Putamen (tissue), 1 donor: ENCODE measurements around the gene GNGT2.

ENCODE experiments used
- DNase-seq: peaks from one replicate; pipeline ENCODE4 v3.0.0-alpha.2; 2016; ENCODE audit warnings: low spot score

Gene GNGT2

GRCh38 chr17:49229076-49229804 lies 18.9 kb upstream of the GNGT2 start:
- DNase-seq, result no peak

DNA sequence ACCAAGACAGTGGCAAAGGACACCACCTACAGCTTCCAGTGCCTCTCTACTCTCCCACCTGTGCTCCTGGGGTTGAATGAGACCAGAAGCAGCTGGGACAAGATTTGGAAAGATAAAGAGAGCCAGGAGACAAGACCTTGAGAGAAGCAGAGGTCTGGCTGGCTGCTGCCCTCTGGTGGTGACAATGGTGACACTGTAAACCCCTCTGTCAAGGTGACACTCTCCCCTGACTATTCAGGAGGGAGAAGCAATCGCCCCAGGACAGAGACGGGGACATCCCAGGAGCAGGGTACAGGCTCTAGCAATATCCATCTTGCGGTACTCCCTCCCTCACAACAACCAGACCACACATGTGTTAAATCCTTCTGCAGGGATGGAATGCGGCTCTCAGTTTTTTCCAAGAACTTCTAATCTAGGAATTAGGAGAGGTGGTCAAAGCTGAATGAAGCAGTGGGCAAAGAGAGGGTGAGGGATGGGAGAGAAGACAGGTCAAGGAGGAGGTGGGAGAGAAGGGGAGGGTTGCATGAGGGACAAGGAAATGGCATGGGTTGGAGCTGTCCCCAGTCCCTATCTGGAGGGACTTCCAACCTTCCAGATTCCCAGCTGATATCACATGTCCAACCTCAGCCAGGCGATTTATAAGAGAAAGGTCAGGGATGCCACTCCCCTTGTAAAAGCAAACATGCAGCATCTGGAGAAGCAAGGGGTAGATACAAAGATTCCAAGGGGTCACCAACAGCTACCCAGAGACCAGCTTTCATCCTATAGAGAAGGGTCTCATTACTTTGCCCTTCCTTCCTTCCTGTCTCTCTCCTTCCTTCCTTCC lies 17.3 kb upstream of the GNGT2 start:
- DNase-seq, result peak; percentile 47

GRCh38 chr17:49226771-49227435 lies 16.5 kb upstream of the GNGT2 start:
- no peak for DNase-seq

GRCh38 chr17:49225554-49226236 lies 15.3 kb upstream of the GNGT2 start:
- no peak for DNase-seq

DNA sequence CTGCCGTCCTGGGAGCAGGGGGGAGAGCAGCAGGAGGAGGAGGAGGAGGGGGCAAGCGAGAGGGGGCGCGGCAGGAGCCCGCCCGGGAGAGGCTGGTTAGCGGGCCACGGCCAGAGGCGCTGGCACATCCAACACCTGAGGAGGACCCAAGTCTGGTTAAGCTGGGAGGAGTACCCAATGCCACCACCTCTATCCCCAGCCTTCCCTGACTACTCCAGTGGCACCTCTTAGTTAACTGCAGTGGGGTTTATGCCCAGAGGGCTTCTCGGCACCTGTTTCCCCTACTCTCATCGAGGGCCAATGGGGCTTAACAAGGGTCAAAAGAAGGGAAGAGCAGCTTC lies 14.6 kb upstream of the GNGT2 start:
- no peak for DNase-seq

DNA sequence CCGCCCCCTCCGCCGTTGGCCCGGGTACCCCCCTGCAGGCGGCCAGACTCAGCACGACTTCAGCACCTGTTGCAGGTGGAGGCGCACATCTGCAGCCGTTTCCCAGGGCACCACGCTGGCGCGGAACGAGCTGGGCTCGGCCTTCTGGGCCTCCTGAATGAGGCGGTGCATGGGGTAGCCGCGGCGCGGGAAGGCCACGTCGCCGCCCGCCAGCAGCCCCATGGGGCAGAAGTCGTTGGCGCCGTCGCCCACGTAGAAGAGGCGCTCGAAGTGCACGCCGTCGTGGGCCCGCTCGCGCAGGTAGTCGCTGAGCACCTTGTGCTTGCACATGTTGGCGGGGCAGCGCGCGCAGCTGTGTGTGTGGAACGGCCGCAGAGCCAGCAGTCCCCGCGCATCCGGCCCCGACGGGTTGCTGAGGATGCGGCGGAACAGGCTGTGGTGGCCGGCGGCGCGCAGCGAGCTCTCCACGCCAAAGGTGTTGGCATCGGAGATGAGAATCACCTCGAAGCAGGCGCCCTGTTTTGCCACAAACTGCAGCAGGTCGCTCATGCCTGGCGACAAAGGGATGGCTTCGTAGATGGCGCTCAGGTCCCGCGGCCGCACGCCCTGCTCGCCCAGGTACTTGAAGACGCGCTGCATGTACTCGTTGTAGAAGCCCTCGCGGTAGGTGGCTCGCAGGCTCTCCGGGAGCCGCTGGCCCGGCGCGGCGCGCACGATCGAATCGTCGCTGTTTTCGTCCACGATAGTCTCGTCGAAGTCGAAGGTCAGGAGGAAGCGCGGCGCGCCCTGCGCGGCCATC lies 14.0 kb upstream of the GNGT2 start:
- DNase-seq, result no peak

- no peak for DNase-seq
Measured at GRCh38 chr17:49223517-49224197, 13.3 kb upstream of the GNGT2 start.

- DNase-seq, result no peak
Measured at GRCh38 chr17:49223168-49223516, 12.8 kb upstream of the GNGT2 start.

- DNase-seq, result no peak
Measured at GRCh38 chr17:49219987-49220386, 9.6 kb upstream of the GNGT2 start.

- no peak for DNase-seq
Measured at GRCh38 chr17:49218941-49219913, 8.9 kb upstream of the GNGT2 start.

DNA sequence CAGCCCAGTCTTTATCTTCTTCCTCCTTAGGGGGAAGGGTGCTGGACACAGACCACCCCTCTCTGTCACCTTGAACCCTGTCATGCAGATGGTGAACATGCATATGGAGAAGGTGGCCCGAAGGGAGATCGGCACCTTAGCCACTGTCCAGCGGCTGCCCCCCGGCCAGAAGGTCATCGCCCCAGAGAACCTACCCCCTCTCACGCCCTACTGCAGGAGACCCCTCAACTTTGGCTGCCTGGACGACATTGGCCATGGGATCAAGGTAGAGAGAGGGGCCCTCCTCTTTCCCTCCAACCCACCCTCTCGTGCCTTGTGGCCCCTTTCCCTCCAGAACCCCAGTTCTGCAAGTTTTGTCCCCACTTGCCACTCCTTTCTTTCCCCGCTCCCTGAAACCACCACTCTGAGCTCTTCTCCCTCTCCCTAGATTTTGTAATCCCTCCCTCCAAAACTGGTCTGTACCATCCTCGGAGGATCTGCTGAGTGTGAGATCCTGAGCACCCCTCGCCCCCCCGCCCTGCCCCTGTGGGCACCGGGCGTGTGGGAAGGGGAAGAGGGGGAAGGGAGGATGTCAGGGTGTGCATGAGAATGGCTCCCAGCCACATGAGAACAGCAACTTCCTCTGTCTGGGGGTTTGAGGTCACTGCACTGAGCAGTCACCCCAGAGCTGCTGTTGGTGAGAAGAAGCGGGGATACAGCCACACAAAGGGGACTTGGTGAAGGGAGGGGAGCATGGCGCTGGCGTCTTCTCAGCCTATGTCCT lies 7.5 kb upstream of the GNGT2 start:
- peak; percentile 50 for DNase-seq

- no peak for DNase-seq
Measured at GRCh38 chr17:49216953-49217650, 6.7 kb upstream of the GNGT2 start.

DNA sequence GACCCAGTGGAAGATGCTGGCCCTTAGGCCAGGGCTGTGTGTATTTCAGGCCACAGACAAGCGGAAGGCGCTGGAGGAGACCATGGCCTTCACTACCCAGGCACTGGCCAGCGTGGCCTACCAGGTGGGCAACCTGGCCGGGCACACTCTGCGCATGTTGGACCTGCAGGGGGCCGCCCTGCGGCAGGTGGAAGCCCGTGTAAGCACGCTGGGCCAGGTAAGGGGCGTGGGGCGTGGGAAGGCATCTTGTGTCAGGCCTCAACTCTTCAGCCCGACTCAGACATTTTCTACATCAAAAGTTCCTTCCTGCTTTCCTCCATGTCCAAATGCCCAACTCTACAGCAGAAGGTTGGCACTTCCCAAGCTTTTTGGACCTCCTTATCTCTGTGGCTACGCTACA lies 6.1 kb upstream of the GNGT2 start:
- DNase-seq, result no peak

DNA sequence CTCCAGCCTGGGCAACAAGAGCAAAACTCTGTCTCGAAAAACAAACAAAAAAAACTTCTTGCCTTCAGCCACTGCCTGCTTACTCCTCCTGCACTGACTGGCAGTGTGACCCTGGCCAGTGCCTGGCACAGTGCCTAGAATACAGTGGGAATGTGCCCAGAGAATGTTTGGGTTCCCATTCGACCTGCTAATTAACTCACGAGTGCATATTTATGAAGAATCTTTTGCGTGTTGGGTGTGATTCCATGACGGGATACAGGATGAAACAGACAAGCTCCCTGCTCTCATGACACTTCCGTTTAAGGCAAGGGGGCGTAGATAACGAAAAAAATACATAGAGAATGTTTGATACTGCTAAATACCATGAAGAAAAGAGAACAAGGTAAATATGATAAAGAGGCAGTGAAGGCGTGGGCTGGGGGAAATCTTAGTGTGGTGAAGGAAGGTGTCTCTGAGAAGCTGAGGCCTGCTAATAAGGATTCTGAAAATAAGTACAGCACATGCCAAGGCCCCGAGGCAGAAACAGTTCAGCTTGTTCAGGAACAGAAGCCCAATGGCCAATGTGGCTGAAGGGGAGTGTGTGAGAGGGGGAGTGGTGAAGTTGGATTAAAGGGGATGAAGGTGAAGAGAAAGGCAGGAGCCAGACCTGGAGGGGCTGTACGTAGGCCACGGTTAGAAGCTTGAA lies 4.4 kb upstream of the GNGT2 start:
- DNase-seq, result no peak

DNA sequence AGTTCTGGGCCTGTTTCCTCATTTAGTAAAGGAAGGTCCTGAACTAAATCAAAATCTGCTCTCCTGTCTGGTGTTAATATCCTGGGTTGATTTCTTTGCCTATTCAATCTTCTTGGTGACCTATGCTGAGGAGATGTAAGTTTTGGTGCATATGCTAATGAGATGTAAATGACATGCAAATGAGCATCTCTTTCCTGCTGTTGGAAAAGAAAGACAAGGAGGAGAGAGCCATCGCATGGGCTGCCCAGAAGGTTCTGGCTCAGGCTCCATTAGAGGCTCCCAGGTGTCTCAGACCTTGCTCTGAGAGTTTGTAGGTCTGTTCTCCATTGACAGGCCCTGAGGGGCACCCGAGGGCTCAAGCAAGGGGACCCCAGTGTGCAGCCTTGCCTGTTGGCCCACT lies 3.5 kb upstream of the GNGT2 start:
- no peak for DNase-seq

DNA sequence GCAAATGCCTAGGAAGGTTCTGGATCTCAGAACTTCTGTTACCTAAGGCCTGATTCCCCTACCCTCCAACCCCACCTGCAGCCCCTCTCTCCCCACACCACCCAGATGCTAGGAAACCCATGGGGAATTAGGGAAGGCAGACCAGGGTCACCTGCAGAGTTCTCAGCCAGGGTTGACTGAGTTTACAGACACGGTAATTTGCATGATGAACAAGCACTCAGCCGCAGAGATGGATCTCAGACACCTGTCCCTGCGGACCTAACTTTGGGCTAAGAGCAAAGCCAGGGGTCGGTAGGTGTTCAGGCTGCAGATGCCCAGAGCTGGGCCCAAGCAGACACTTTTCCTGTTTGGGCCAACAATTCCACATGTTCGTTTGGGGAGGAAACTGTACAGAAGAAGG lies 3.0 kb upstream of the GNGT2 start:
- no peak for DNase-seq

DNA sequence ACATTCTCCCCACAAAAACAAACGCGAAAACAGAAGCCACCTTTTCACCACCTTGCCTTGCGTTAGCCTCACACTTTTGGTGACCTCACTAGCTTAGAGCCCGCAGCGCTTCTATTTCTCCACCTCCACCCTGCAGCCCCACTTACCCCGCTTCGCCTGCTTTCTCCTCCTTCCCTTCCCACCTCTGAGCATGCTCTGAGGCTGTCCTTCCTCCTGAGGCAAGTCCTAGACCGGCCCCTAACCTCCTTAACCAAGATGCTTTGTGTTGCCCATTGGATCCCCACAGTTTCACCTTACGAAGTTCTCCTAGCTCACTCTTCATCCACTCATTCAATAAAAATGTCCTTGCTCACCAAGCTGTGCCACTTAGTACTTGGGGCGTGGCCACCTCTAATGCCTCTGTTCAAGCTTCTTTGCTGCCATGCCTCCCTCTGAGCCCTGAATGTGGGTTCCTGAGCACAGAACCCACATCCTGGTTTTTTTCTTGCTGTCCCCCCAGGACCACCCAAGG lies 1.3 kb downstream of the GNGT2 start:
- no peak for DNase-seq

- no peak for DNase-seq
Measured at GRCh38 chr17:49204516-49204915, 5.9 kb downstream of the GNGT2 start.
